ENCODE measurements around the gene MAP3K5. TPM values are rescaled to one million over a fixed set of nuclear protein-coding genes. Genes with fewer than 3 reads are reported as not detected.

MAP3K5 gene
- total and polyA plus RNA-seq, 2 donors (not counting 3 experiments of a cell fraction or from before 2014, with no cell fraction given), result 1.5 to 7.0 TPM

DNA sequence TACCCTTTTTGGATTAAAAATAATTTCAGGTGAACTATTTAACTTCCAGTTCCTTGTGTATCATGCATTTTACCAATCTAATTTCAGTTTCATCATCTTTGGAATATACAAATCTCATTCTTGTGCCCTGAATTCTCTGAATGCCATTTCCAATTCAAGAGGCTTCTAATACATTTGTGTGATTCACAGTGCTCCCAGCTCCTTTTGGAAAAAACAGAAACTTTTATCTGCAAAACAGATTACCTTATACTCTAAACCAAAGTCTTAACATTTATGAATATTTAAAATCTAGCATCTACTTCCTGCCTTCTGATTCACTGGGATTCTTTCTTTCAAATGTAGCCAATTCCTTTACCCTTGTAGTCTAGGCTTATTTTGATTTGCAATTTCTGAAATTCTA lies 19.0 kb upstream of the MAP3K5 start:
- CTCF ChIA-PET, result no interaction called here
- Histone ChIP-seq H2AFZ (ENCODE audit: low read depth, low read length) (no peak overlapping the region), H3K27me3 (ENCODE audit: control insufficient read depth in 2 of 2, insufficient read depth in 2 of 2, low read length in 2 of 2) (peaks cover 0 to 1% of the 10 kb centered on the region in 2 experiments), H3K36me3 (ENCODE audit: control insufficient read depth in 2 of 2, extremely low read depth in 1 of 2, insufficient read depth in 2 of 2, low read length in 2 of 2) (no peaks in the 10 kb centered on the region), H3K79me2 (ENCODE audit: control insufficient read depth, insufficient read depth, low read length) (no peaks in the 10 kb centered on the region), H3K9me1 (replicated peaks; ENCODE audit: control insufficient read depth, extremely low read depth, insufficient read depth, low read length) (no peaks in the 10 kb centered on the region), H3K4me2 (ENCODE audit: insufficient read depth, low read length) (no peak overlapping the region), H3K27ac (ENCODE audit: insufficient read depth, low read depth, low read length) (no peak overlapping the region), H4K20me1 (replicated peaks; ENCODE audit: control insufficient read depth, extremely low read depth, insufficient read depth, low read length) (no peaks in the 10 kb centered on the region), H3K9me3 (replicated peaks; ENCODE audit: control insufficient read depth, insufficient read depth, low read length) (no peaks in the 10 kb centered on the region), H3K9ac (replicated peaks; ENCODE audit: extremely low read depth, insufficient read depth, low read length) (no peak overlapping the region), H3K4me3 (replicated peaks in 1 of 3; ENCODE audit: insufficient read depth in 1 of 3, low read depth in 1 of 3, low read length in 3 of 3) (no peak overlapping the region), H3K4me1 (ENCODE audit: control insufficient read depth, extremely low read depth, insufficient read depth, low read length) (no peaks in the 10 kb centered on the region)
- BruUV-seq (replicated peaks), result no TSS peak
- dilution Hi-C loops (cut with MboI; ENCODE audit: extremely low pct_ligation_motif_present, low sequenced_read_pairs) (no loop called here), intact Hi-C loops (cut with micrococcal nuclease) (no loop called here)
- TF ChIP-seq GATA2 (IDR thresholded peaks at IDR 0.05; ENCODE audit: insufficient read depth, insufficient read length, low read depth, low read length), result no peak
- TF ChIP-seq JUN (IDR thresholded peaks at IDR 0.05; ENCODE audit: borderline replicate concordance, insufficient read depth, insufficient read length, low read depth), result no peak
- TF ChIP-seq POLR2A (IDR thresholded peaks at IDR 0.05; ENCODE audit: low read depth, low read length), result no peak
- no peak for TF ChIP-seq CTCF (IDR thresholded peaks at IDR 0.05; ENCODE audit: extremely low read depth in 1 of 2, insufficient read depth in 1 of 2, low read depth in 1 of 2, low read length in 2 of 2)
- no peak for TF ChIP-seq MYC (IDR thresholded peaks at IDR 0.05; ENCODE audit: low read depth, low read length)
- TF ChIP-seq, protein P1, sequence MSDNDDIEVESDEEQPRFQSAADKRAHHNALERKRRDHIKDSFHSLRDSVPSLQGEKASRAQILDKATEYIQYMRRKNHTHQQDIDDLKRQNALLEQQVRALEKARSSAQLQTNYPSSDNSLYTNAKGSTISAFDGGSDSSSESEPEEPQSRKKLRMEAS (IDR thresholded peaks at IDR 0.05; ENCODE audit: insufficient read depth, insufficient read length), result no peak
- no peak for TF ChIP-seq POLR2AphosphoS5 (IDR thresholded peaks at IDR 0.05; ENCODE audit: insufficient read depth, low read depth, low read length)
- TF ChIP-seq FOS (IDR thresholded peaks at IDR 0.05; ENCODE audit: borderline replicate concordance, insufficient read depth, low read length), result no peak
- TF ChIP-seq EZH2 (IDR thresholded peaks at IDR 0.05; ENCODE audit: borderline replicate concordance, low read depth, low read length, severe bottlenecking), result no peak
- FAIRE-seq, result no peak
- POLR2A ChIA-PET, result no interaction called here
- no peak for DNase-seq (ENCODE audit: low read depth, low spot score)

Measured in endothelial cell of umbilical vein (primary cell).